HEK293 (cell line): Measurements from ENCODE around the gene CDNF.

Source experiments
- CTCF ChIA-PET: fragments of 350-600 bp; formaldehyde crosslinking; extraction: SDS; loops from one replicate; lab custom pipeline; 2021; ENCODE audit warnings: antibody characterized with exemption; lab: Yijun Ruan, JAX
- POLR2A ChIA-PET: fragments of 300-600 bp; formaldehyde crosslinking; extraction: SDS; loops from one replicate; lab custom pipeline; 2020; ENCODE audit warnings: antibody characterized with exemption, inconsistent platforms; lab: Yijun Ruan, JAX
- H3K27ac ChIP-seq: fragments of 200-500 bp; sonication (Bioruptor generic); 2 replicates; pipeline ENCODE4 v1.5.1; 2014; ENCODE audit warnings: low read depth, low read length, control low read depth, inconsistent platforms; ENCODE audit errors: extremely low read depth
- H3K36me3 ChIP-seq, 2 experiments: fragments of 200-500 bp in 1 of 2; sonication (Bioruptor generic) in 1 of 2; 1 replicate in 1 of 2; 2 replicates in 1 of 2; pipeline ENCODE4 v1.5.1; 2014 to 2017; ENCODE audit warnings: inconsistent platforms in 2 of 2, low read length in 2 of 2; ENCODE audit not compliant: control insufficient read depth in 2 of 2, insufficient read depth in 1 of 2
- H3K4me1 ChIP-seq: fragments of 200-500 bp; sonication (Bioruptor generic); 2 replicates; pipeline ENCODE4 v1.5.1; 2014; ENCODE audit warnings: mild to moderate bottlenecking, low read length, inconsistent platforms; ENCODE audit not compliant: control insufficient read depth, insufficient read depth
- H3K4me3 ChIP-seq: 2 replicates; pipeline ENCODE4 v1.5.1; 2011; ENCODE audit warnings: low read depth, mild to moderate bottlenecking, control low read depth, low read length, moderate library complexity
- H3K9me3 ChIP-seq: fragments of 200-500 bp; sonication (Bioruptor generic); 2 replicates; pipeline ENCODE4 v1.5.1; 2014; ENCODE audit warnings: low read depth, low read length, inconsistent platforms; ENCODE audit not compliant: control insufficient read depth, insufficient read depth
- GLI4 ChIP-seq: fragments of 450-650 bp; formaldehyde crosslinking; IDR thresholded peaks from 2 replicates; pipeline ENCODE4 v1.5.1; 2016; ENCODE audit warnings: missing biosample characterization, missing genetic modification characterization
- PRDM1 ChIP-seq: fragments of 450-650 bp; formaldehyde crosslinking; IDR thresholded peaks from 2 replicates; pipeline ENCODE4; 2016; ENCODE audit warnings: missing biosample characterization, missing genetic modification characterization
- RBAK ChIP-seq: fragments of 450-650 bp; formaldehyde crosslinking; IDR thresholded peaks from 2 replicates; pipeline ENCODE4 v1.5.1; 2016; ENCODE audit warnings: missing biosample characterization, missing genetic modification characterization
- ZBTB48 ChIP-seq: fragments of 450-650 bp; formaldehyde crosslinking; IDR thresholded peaks from 2 replicates; pipeline ENCODE4 v1.5.1; 2016; ENCODE audit warnings: missing biosample characterization, missing genetic modification characterization
- ZNF140 ChIP-seq: fragments of 450-650 bp; formaldehyde crosslinking; IDR thresholded peaks from 2 replicates; pipeline ENCODE4 v1.5.1; 2016; ENCODE audit warnings: missing biosample characterization, missing genetic modification characterization
- ZNF202 ChIP-seq: fragments of 450-650 bp; formaldehyde crosslinking; IDR thresholded peaks from 2 replicates; pipeline ENCODE4 v1.5.1; 2016; ENCODE audit warnings: missing biosample characterization, missing genetic modification characterization, borderline replicate concordance
- ZNF266 ChIP-seq: fragments of 450-650 bp; formaldehyde crosslinking; IDR thresholded peaks from 2 replicates; pipeline ENCODE4 v1.5.1; 2016; ENCODE audit warnings: missing biosample characterization, missing genetic modification characterization, low read depth
- ZNF654 ChIP-seq: fragments of 450-650 bp; formaldehyde crosslinking; IDR thresholded peaks from 2 replicates; pipeline ENCODE4 v1.5.1; 2016; ENCODE audit warnings: low read depth, missing biosample characterization, missing genetic modification characterization
- ZNF830 ChIP-seq: fragments of 450-650 bp; IDR thresholded peaks from 2 replicates; pipeline ENCODE4 v1.5.0; 2018; ENCODE audit warnings: missing biosample characterization, missing genetic modification characterization, low read depth, mild to moderate bottlenecking, moderate library complexity
- TF ChIP-seq, protein P1 (sequence below): fragments of 450-650 bp; formaldehyde crosslinking; IDR thresholded peaks from 2 replicates; pipeline ENCODE4 v1.5.1; 2016; ENCODE audit warnings: missing biosample characterization, missing genetic modification characterization
- TF ChIP-seq, protein P2 (sequence below): fragments of 450-650 bp; formaldehyde crosslinking; IDR thresholded peaks from 2 replicates; pipeline ENCODE4 v1.5.1; 2016; ENCODE audit warnings: missing biosample characterization, missing genetic modification characterization
- TF ChIP-seq, protein P3 (sequence below): fragments of 450-650 bp; formaldehyde crosslinking; IDR thresholded peaks from 2 replicates; pipeline ENCODE4 v1.5.1; 2017; ENCODE audit warnings: missing biosample characterization, missing genetic modification characterization

Gene CDNF

DNA sequence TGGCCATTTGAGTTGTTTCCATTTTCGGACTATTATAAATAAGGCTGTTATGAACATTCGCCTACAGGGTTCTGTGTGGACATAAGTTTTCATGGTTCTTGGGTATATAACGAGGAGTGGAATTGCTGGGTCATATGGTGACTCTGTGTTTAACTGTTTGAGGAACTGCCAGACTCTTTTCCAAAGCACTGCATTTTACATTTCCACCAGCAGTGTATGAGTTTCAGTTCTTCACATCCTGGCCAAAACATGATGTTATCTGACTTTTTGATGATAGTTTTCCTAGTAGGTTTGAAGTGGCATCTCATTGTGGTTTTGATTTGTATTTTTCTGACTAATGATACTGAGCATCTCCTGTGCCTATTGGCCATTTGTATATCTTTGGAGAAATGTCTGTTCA lies 46.2 kb upstream of the CDNF start:
- CTCF ChIA-PET: no interaction called here
- POLR2A ChIA-PET: no interaction called here

DNA sequence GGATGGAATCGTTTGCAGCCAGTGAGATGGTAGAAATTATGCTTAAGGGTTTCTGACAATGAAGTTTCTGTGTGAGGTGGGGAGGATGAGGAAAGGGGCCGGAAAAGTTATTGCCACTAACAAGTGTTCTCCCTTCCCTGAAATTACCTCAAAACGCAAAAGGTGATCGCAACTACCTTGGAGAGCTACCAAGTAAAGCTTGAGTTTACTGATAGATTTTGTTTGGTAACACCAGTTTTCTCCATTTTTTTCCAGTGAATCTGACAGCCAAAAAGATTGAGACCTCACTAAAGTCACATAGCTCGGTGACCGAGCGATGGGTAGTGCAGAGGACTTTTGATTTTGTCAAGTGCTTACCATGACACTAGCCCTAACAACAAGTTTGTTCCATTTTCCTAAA lies 42.4 kb upstream of the CDNF start:
- TF ChIP-seq ZBTB48 (tag by site-specific recombination) (peak; percentile 22; the same call in 1 of the 2 replicates), PRDM1 (tag by site-specific recombination) (peak; percentile 61), ZNF654 (no peak)
- TF ChIP-seq, protein P1, sequence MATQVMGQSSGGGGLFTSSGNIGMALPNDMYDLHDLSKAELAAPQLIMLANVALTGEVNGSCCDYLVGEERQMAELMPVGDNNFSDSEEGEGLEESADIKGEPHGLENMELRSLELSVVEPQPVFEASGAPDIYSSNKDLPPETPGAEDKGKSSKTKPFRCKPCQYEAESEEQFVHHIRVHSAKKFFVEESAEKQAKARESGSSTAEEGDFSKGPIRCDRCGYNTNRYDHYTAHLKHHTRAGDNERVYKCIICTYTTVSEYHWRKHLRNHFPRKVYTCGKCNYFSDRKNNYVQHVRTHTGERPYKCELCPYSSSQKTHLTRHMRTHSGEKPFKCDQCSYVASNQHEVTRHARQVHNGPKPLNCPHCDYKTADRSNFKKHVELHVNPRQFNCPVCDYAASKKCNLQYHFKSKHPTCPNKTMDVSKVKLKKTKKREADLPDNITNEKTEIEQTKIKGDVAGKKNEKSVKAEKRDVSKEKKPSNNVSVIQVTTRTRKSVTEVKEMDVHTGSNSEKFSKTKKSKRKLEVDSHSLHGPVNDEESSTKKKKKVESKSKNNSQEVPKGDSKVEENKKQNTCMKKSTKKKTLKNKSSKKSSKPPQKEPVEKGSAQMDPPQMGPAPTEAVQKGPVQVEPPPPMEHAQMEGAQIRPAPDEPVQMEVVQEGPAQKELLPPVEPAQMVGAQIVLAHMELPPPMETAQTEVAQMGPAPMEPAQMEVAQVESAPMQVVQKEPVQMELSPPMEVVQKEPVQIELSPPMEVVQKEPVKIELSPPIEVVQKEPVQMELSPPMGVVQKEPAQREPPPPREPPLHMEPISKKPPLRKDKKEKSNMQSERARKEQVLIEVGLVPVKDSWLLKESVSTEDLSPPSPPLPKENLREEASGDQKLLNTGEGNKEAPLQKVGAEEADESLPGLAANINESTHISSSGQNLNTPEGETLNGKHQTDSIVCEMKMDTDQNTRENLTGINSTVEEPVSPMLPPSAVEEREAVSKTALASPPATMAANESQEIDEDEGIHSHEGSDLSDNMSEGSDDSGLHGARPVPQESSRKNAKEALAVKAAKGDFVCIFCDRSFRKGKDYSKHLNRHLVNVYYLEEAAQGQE (tag by site-specific recombination): peak; percentile 97
- H3K9me3 ChIP-seq: no peaks in the 10 kb centered on the region
- CTCF ChIA-PET: interaction anchor here (0.8 kb wide), 1 partner anchor 23 kb away, joined by 4 read pairs; no protein-coding TSS in a partner anchor
- H3K4me1 ChIP-seq: no peaks in the 10 kb centered on the region
- POLR2A ChIA-PET: interaction anchor here (1.1 to 4.9 kb wide), 2 partner anchors 13 to 42 kb away, joined by 3 to 68 read pairs; partner anchors contain the start of genes CDNF, HSPA14 and MSANTD7
- peak overlapping the region; percentile 82 for H3K4me3 ChIP-seq
- no peak overlapping the region for H3K27ac ChIP-seq
- H3K36me3 ChIP-seq: peaks cover 9 to 41% of the 10 kb centered on the region in 2 experiments; a peak in 2 of 3 replicates

More for the DNA sequence above, 46.2 kb upstream of the CDNF start:
- Histone ChIP-seq H3K27ac (no peak overlapping the region), H3K36me3 (peaks cover 20 to 58% of the 10 kb centered on the region in 2 experiments; a peak in 2 of 3 replicates), H3K9me3 (no peaks in the 10 kb centered on the region), H3K4me1 (no peaks in the 10 kb centered on the region), H3K4me3 (no peak overlapping the region)
- TF ChIP-seq GLI4: no peak
- TF ChIP-seq ZNF140 (tag by site-specific recombination): peak; percentile 71; the same call in 1 of the 2 replicates

DNA sequence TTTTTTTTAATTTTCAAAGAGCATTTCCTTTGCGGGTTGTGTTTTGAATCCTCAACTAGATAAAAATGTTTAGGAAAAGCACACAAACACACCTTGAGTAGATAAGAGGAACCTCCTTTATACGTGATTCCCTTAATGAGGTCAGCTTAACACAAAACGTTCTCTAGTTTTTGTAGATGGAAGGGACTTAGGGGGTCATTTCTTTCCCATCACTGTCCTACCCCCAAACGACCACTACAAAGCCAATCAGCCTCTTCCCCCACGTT lies 42.0 kb upstream of the CDNF start:
- CTCF ChIA-PET: interaction anchor here (0.6 to 1.1 kb wide), 4 partner anchors 23 to 390 kb away, joined by 3 to 6 read pairs (median 4); no protein-coding TSS in a partner anchor

More for the DNA sequence above, 42.0 kb upstream of the CDNF start:
- H3K4me3 ChIP-seq: peak overlapping the region; percentile 82
- H3K4me1 ChIP-seq: no peaks in the 10 kb centered on the region
- no peak overlapping the region for H3K27ac ChIP-seq
- H3K9me3 ChIP-seq: no peaks in the 10 kb centered on the region
- POLR2A ChIA-PET: interaction anchor here (1.1 to 4.9 kb wide), 2 partner anchors 13 to 42 kb away, joined by 3 to 68 read pairs; partner anchors contain the start of genes CDNF, HSPA14 and MSANTD7
- H3K36me3 ChIP-seq: peaks cover 9 to 37% of the 10 kb centered on the region in 2 experiments; a peak in 2 of 3 replicates
- TF ChIP-seq RBAK (tag by site-specific recombination) (no peak), ZNF202 (tag by site-specific recombination) (no peak), ZNF830 (tag by site-specific recombination) (no peak), ZNF266 (tag by site-specific recombination) (no peak)
- TF ChIP-seq, protein P2, sequence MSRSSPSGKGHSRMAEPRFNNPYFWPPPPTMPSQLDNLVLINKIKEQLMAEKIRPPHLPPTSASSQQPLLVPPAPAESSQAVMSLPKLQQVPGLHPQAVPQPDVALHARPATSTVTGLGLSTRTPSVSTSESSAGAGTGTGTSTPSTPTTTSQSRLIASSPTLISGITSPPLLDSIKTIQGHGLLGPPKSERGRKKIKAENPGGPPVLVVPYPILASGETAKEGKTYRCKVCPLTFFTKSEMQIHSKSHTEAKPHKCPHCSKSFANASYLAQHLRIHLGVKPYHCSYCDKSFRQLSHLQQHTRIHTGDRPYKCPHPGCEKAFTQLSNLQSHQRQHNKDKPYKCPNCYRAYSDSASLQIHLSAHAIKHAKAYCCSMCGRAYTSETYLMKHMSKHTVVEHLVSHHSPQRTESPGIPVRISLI (tag by site-specific recombination): peak; percentile 18; the same call in 1 of the 2 replicates
- TF ChIP-seq, protein P3, sequence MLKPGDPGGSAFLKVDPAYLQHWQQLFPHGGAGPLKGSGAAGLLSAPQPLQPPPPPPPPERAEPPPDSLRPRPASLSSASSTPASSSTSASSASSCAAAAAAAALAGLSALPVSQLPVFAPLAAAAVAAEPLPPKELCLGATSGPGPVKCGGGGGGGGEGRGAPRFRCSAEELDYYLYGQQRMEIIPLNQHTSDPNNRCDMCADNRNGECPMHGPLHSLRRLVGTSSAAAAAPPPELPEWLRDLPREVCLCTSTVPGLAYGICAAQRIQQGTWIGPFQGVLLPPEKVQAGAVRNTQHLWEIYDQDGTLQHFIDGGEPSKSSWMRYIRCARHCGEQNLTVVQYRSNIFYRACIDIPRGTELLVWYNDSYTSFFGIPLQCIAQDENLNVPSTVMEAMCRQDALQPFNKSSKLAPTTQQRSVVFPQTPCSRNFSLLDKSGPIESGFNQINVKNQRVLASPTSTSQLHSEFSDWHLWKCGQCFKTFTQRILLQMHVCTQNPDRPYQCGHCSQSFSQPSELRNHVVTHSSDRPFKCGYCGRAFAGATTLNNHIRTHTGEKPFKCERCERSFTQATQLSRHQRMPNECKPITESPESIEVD (tag by site-specific recombination): peak; percentile 61; the same call in 1 of the 2 replicates
